ENCODE measurements around the gene SYT1.
A peak's percentile ranks its signal among the peaks of the same experiment; 100 is the strongest.

GRCh38 chr12:78864870-78865463, 393 bp downstream of the SYT1 start:
- TF ChIP-seq POLR2A (IDR thresholded peaks at IDR 0.05) (peak in 1 of 2 donors; percentile 0), CTCF (IDR thresholded peaks at IDR 0.05) (no peak)

All from uterus (tissue), 2 donors.